ENCODE results near the gene WARS2.
"Not testable (repeated sequence)": the region's sequence is repeated elsewhere in the genome, so short reads cannot be mapped to it uniquely, and the experiment has no call there.

GRCh38 chr1:119171381-119172010 lies 31.0 kb upstream of the WARS2 start:
- not testable (repeated sequence) for TF ChIP-seq CTCF (IDR thresholded peaks at IDR 0.05); ZFX (IDR thresholded peaks at IDR 0.05; ENCODE audit: borderline replicate concordance)
